C4-2B (cell line): ENCODE data around the gene RCAN3.

Source experiments
- CTCF ChIP-seq: fragments of 450-650 bp; conservative IDR thresholded peaks from 2 replicates; pipeline ENCODE4 v1.5.1; 2017; ENCODE audit warnings: mild to moderate bottlenecking
- ZFX ChIP-seq: fragments of 450-650 bp; IDR thresholded peaks from 2 replicates; pipeline ENCODE4 v1.6.1; 2017

- TF ChIP-seq CTCF (no peak), ZFX (no peak)
Observed at GRCh38 chr1:24500448-24501048, 2.1 kb upstream of the RCAN3 start.
